Measurements from ENCODE around the gene TK2. TPM values are rescaled to one million over a fixed set of nuclear protein-coding genes. Genes with fewer than 3 reads are reported as not detected.
"Not testable (repeated sequence)": the region's sequence is repeated elsewhere in the genome, so short reads cannot be mapped to it uniquely, and the experiment has no call there.

The TK2 gene
- polyA plus RNA-seq = 1 to 10 TPM; 5.9 to 8.3 TPM

DNA sequence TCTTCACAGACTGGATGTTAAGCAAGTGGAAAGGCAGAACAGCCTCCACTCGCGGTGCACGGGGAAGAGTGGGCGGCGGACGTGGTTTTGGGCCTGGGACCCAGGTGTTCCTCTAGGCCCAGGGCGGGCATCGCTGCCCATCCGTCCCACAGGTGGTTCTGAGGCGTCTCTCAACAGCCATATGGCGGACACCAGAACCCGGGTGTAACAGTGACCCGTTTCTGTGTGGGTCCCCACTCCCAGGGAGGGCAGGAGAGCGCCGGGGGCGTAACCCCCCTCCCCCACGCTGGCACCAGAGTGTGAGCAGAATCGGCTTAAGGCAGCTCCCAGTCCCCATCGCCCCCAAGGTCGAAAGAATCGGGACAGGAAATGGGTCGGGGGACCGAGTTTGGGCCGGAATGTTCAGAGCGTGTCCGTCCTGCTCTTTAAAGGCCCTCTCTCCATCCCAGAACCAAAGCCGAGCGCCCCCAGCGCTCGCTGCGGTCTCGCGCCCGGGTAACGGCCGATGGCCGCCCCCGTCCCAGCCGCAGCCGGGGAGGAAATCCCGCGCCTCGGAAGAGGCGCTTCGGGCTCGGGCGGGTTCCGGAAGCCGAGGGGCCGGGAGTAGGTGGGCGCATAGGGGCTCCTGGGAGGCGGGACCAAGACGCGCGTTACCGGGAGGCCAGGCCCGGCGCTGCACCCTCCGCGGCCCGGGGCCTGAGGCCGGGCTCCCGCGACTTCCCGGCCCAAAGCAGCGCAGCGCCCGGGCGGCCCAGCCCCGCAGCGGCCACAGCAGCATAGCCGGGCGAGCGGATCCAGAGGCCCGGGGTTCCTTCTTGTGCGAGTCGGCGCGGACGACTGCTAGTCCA, at the start of gene TK2:
TK2 (minus strand) TSS at position 839 of the 848 bp plus-strand sequence; CDS start at position 778, 61 bp downstream.
- WGBS, 2 donors = 2% methylated on average over 79 to 80 of the region's 80 CpGs
- Histone ChIP-seq H3K9me3 (ENCODE audit: control insufficient read depth in 2 of 2, insufficient read depth in 1 of 2, low read depth in 1 of 2, low read length in 1 of 2) (no peaks in the 10 kb centered on the region), H3K36me3 (ENCODE audit: control insufficient read depth in 2 of 2, insufficient read depth in 2 of 2, low read length in 1 of 2) (no peaks in the 10 kb centered on the region), H3K27me3 (ENCODE audit: control insufficient read depth in 1 of 2, insufficient read depth in 2 of 2, low read length in 2 of 2) (no peaks in the 10 kb centered on the region), H3K4me1 (ENCODE audit: control insufficient read depth in 2 of 2, insufficient read depth in 2 of 2, low read length in 1 of 2) (peaks cover 0 to 8% of the 10 kb centered on the region in 2 donors), H3K27ac (ENCODE audit: low read depth in 2 of 2, low read length in 1 of 2) (peak within 1 kb of the TSS; percentile 89 to 92), H3K4me3 (ENCODE audit: low read depth in 1 of 2, low read length in 2 of 2) (peak within 1 kb of the TSS; percentile 58 to 68)

DNA sequence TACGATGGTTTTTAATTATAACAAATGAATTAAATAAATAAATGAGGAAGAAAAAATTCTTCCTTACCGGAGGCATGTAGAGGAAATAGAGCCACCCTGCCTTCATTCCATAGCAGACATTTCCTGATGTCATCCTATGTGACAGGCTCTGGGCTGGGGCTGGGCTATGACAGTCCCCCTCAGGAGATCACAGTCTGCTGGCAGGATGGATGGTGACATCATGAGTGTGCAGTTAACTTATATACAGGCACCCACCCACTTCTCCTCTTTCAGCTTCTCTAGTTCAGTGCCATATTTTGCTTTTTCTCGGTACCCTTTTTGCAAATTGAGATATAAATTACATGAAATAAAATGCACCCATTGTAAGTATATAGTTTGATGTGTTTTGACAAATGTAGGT, 48.2 kb upstream of the TK2 start:
- H3K4me3 ChIP-seq (ENCODE audit: low read depth in 1 of 2, low read length in 2 of 2) = no peak overlapping the region
- no peaks in the 10 kb centered on the region for H3K36me3 ChIP-seq (ENCODE audit: control insufficient read depth in 2 of 2, insufficient read depth in 2 of 2, low read length in 1 of 2)
- H3K27ac ChIP-seq (ENCODE audit: low read depth in 2 of 2, low read length in 1 of 2) = no peak overlapping the region
- 67 to 75% methylated on average over 3 of the region's 3 CpGs for WGBS, 2 donors
- no peaks in the 10 kb centered on the region for H3K9me3 ChIP-seq (ENCODE audit: control insufficient read depth in 2 of 2, insufficient read depth in 1 of 2, low read depth in 1 of 2, low read length in 1 of 2)
- no peaks in the 10 kb centered on the region for H3K4me1 ChIP-seq (ENCODE audit: control insufficient read depth in 2 of 2, insufficient read depth in 2 of 2, low read length in 1 of 2)
- no peaks in the 10 kb centered on the region for H3K27me3 ChIP-seq (ENCODE audit: control insufficient read depth in 1 of 2, insufficient read depth in 2 of 2, low read length in 2 of 2)

DNA sequence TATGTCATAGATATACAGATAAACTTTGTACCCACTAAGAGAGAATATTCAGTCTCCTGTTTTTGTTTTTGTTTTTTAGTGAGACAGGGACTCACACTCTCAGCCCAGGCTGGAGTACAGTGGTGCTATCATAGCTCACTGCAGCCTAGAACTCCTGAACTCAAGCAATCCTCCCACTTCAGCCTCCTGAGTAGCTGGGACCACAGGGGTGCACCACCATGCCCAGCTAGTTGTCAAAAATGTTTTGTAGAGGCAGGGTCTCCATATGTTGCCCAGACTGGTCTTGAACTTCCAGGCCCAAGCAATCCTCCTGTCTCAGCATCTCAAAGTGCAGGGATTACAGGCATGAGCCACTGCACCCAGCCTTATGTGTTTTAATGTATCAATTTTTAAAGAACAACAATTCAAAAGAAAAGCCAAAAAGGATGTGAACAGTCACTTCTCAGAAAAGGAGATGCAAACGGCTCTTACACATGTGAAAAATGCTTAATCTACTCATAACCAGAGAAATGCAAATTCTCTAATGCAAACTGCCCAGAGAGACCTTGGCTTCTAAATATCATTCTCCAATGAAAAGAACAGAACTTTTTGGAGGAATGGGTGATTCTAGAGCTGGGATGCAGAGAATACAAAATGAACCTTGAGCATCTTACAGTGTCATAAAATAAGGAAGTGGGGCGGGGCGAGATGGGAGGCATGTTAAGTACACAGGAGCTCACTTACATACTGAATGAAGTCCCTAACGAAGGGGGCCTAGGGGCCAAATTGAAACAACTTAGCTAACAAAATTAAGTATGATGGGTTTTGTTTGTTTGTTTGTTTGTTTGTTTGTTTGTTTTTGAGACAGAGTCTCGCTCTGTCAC, 47.3 kb upstream of the TK2 start:
- H3K36me3 ChIP-seq (ENCODE audit: control insufficient read depth in 2 of 2, insufficient read depth in 2 of 2, low read length in 1 of 2) = no peaks in the 10 kb centered on the region
- H3K4me3 ChIP-seq (ENCODE audit: low read depth in 1 of 2, low read length in 2 of 2) = no peak overlapping the region
- WGBS, 2 donors = 80 to 83% methylated on average over 5 of the region's 5 CpGs
- no peaks in the 10 kb centered on the region for H3K9me3 ChIP-seq (ENCODE audit: control insufficient read depth in 2 of 2, insufficient read depth in 1 of 2, low read depth in 1 of 2, low read length in 1 of 2)
- H3K4me1 ChIP-seq (ENCODE audit: control insufficient read depth in 2 of 2, insufficient read depth in 2 of 2, low read length in 1 of 2) = no peaks in the 10 kb centered on the region
- H3K27ac ChIP-seq (ENCODE audit: low read depth in 2 of 2, low read length in 1 of 2) = no peak overlapping the region
- H3K27me3 ChIP-seq (ENCODE audit: control insufficient read depth in 1 of 2, insufficient read depth in 2 of 2, low read length in 2 of 2) = no peaks in the 10 kb centered on the region

DNA sequence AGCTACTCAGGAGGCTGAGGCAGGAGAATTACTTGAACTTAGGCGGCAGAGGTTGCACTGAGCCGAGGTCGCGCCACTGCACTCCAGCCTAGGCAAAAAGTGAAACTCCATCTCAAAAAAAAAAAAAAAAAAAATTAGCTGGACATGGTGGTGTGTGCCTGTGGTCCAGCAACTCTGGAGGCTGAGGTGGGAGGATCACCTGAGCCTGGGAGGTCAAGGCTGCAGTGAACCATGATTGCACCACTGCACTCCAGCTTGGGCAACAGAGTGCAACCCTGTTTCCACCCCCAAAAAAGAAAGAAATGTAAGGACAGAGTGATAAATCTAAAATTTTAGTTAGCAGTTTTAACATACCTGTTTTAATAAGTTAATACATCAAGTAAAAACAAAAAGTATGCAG, 46.6 kb upstream of the TK2 start:
- H3K9me3 ChIP-seq (ENCODE audit: control insufficient read depth in 2 of 2, insufficient read depth in 1 of 2, low read depth in 1 of 2, low read length in 1 of 2); H3K36me3 ChIP-seq (ENCODE audit: control insufficient read depth in 2 of 2, insufficient read depth in 2 of 2, low read length in 1 of 2); H3K4me1 ChIP-seq (ENCODE audit: control insufficient read depth in 2 of 2, insufficient read depth in 2 of 2, low read length in 1 of 2); H3K27me3 ChIP-seq (ENCODE audit: control insufficient read depth in 1 of 2, insufficient read depth in 2 of 2, low read length in 2 of 2); H3K27ac ChIP-seq (ENCODE audit: low read depth in 2 of 2, low read length in 1 of 2); H3K4me3 ChIP-seq (ENCODE audit: low read depth in 1 of 2, low read length in 2 of 2): not testable (repeated sequence)
- 96 to 97% methylated on average over 4 of the region's 4 CpGs for WGBS, 2 donors

DNA sequence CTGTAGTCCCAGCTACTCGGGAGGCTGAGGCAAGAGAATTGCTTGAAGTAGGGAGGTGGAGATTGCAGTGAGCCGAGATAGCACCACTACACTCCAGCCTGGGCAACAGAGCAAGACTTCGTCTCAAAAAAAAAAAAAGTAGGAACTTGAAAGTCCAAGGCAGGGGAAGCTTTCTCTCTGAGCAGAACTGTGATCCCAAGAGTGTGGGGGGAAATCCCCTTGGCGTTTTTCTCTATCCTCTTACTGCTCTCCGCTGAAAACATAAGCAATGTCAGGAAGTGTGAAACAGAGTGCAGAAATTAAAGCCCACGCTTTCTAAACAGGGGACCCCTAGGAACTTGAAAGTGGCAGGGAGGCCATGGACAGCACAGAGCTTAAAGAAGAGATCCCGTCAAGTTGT, 44.8 kb upstream of the TK2 start:
- Histone ChIP-seq H3K36me3 (ENCODE audit: control insufficient read depth in 2 of 2, insufficient read depth in 2 of 2, low read length in 1 of 2) (no peaks in the 10 kb centered on the region), H3K27me3 (ENCODE audit: control insufficient read depth in 1 of 2, insufficient read depth in 2 of 2, low read length in 2 of 2) (no peaks in the 10 kb centered on the region), H3K27ac (ENCODE audit: low read depth in 2 of 2, low read length in 1 of 2) (no peak overlapping the region), H3K4me1 (ENCODE audit: control insufficient read depth in 2 of 2, insufficient read depth in 2 of 2, low read length in 1 of 2) (no peaks in the 10 kb centered on the region), H3K9me3 (ENCODE audit: control insufficient read depth in 2 of 2, insufficient read depth in 1 of 2, low read depth in 1 of 2, low read length in 1 of 2) (no peaks in the 10 kb centered on the region), H3K4me3 (ENCODE audit: low read depth in 1 of 2, low read length in 2 of 2) (no peak overlapping the region)
- WGBS, 2 donors = 75 to 76% methylated on average over 7 of the region's 7 CpGs

DNA sequence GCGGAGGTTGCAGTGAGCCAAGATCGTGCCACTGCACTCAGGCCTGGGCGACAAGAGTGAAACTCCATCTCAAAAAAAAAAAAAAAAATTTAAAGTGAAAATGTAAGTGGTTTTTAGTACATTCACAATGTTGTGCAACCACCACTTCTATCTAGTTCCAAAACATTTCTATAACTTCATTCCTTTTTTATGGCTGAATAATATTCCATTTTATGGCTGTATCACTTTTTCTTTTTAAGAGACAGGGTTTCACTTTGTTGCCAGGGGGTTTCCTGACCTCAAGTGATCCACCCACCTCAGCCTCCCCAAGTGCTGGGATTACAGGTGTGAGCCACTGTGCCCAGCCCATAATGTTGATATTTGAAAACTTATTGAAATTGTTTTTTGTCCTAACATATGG, 42.9 kb upstream of the TK2 start:
- Histone ChIP-seq H3K4me3 (ENCODE audit: low read depth in 1 of 2, low read length in 2 of 2) (no peak overlapping the region), H3K27me3 (ENCODE audit: control insufficient read depth in 1 of 2, insufficient read depth in 2 of 2, low read length in 2 of 2) (no peaks in the 10 kb centered on the region), H3K4me1 (ENCODE audit: control insufficient read depth in 2 of 2, insufficient read depth in 2 of 2, low read length in 1 of 2) (no peaks in the 10 kb centered on the region), H3K36me3 (ENCODE audit: control insufficient read depth in 2 of 2, insufficient read depth in 2 of 2, low read length in 1 of 2) (no peaks in the 10 kb centered on the region), H3K9me3 (ENCODE audit: control insufficient read depth in 2 of 2, insufficient read depth in 1 of 2, low read depth in 1 of 2, low read length in 1 of 2) (no peaks in the 10 kb centered on the region), H3K27ac (ENCODE audit: low read depth in 2 of 2, low read length in 1 of 2) (no peak overlapping the region)
- 98 to 99% methylated on average over 3 of the region's 3 CpGs for WGBS, 2 donors

DNA sequence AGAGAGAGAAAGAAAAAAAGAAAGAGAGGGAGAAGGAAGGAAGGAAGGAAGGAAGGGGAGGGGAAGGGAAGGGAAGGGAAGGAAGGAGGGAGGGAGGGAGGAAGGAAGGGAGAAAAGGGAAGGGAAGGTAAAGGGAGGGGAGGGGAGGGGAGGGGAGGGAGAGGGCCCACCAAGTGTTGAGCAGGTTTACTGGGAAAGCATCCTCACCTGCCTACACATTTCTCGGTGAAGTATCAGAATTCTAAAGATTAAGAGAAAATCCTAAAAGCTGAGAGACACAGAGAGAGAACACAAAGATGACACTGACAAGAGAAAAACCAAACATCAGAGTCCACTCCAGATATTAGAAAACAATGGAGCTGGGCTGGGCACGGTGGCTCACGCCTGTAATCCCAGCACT, 42.3 kb upstream of the TK2 start:
- Histone ChIP-seq H3K9me3 (ENCODE audit: control insufficient read depth in 2 of 2, insufficient read depth in 1 of 2, low read depth in 1 of 2, low read length in 1 of 2) (no peaks in the 10 kb centered on the region), H3K27me3 (ENCODE audit: control insufficient read depth in 1 of 2, insufficient read depth in 2 of 2, low read length in 2 of 2) (no peaks in the 10 kb centered on the region), H3K27ac (ENCODE audit: low read depth in 2 of 2, low read length in 1 of 2) (no peak overlapping the region), H3K4me3 (ENCODE audit: low read depth in 1 of 2, low read length in 2 of 2) (no peak overlapping the region), H3K36me3 (ENCODE audit: control insufficient read depth in 2 of 2, insufficient read depth in 2 of 2, low read length in 1 of 2) (no peaks in the 10 kb centered on the region), H3K4me1 (ENCODE audit: control insufficient read depth in 2 of 2, insufficient read depth in 2 of 2, low read length in 1 of 2) (no peaks in the 10 kb centered on the region)
- 91% methylated on average over 3 of the region's 3 CpGs for WGBS, 2 donors

DNA sequence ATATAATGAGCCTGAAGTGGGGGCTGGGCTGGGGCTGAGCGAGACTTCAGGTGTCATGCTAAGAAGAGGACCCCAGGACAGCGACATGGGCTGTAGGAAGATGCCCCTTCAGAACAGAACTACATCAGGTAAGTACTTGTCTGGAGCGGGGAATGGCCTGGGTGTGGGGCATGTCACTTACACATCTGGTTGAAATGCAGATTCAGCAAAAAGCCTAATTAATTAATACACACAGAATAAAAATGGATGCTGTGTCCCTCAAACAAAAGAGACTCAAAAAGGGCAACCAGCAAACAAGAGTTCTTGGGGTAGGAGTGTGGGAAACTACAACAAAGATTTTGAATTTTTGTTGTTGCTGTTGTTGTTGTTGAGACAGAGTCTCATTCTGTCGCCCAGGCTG, 41.1 kb upstream of the TK2 start:
- Histone ChIP-seq H3K4me1 (ENCODE audit: control insufficient read depth in 2 of 2, insufficient read depth in 2 of 2, low read length in 1 of 2) (no peaks in the 10 kb centered on the region), H3K27me3 (ENCODE audit: control insufficient read depth in 1 of 2, insufficient read depth in 2 of 2, low read length in 2 of 2) (no peaks in the 10 kb centered on the region), H3K27ac (ENCODE audit: low read depth in 2 of 2, low read length in 1 of 2) (no peak overlapping the region), H3K36me3 (ENCODE audit: control insufficient read depth in 2 of 2, insufficient read depth in 2 of 2, low read length in 1 of 2) (no peaks in the 10 kb centered on the region), H3K4me3 (ENCODE audit: low read depth in 1 of 2, low read length in 2 of 2) (no peak overlapping the region), H3K9me3 (ENCODE audit: control insufficient read depth in 2 of 2, insufficient read depth in 1 of 2, low read depth in 1 of 2, low read length in 1 of 2) (no peaks in the 10 kb centered on the region)
- 94 to 95% methylated on average over 4 of the region's 4 CpGs for WGBS, 2 donors

DNA sequence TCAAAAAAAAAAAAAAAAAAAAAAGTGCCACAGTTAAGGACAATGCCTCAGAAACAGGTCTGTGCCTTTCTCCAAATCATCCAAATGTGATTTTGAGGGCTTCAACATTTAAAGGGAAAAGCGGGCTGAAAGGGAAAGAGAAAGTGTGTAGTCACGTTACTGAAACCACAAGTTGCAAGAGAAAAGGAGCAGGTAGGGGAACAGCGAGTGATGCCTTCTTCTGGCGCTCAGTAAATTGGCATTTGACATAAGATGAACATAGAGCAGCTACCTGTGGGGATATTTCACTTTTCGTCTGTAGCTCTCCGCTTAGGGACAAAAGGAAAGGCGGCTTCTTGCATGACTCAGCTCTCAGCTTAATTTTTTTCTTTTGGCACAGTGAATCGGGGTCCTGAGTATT, 40.4 kb upstream of the TK2 start:
- Histone ChIP-seq H3K27ac (ENCODE audit: low read depth in 2 of 2, low read length in 1 of 2) (no peak overlapping the region), H3K9me3 (ENCODE audit: control insufficient read depth in 2 of 2, insufficient read depth in 1 of 2, low read depth in 1 of 2, low read length in 1 of 2) (no peaks in the 10 kb centered on the region), H3K27me3 (ENCODE audit: control insufficient read depth in 1 of 2, insufficient read depth in 2 of 2, low read length in 2 of 2) (no peaks in the 10 kb centered on the region), H3K4me3 (ENCODE audit: low read depth in 1 of 2, low read length in 2 of 2) (no peak overlapping the region), H3K36me3 (ENCODE audit: control insufficient read depth in 2 of 2, insufficient read depth in 2 of 2, low read length in 1 of 2) (no peaks in the 10 kb centered on the region), H3K4me1 (ENCODE audit: control insufficient read depth in 2 of 2, insufficient read depth in 2 of 2, low read length in 1 of 2) (no peaks in the 10 kb centered on the region)
- 52 to 72% methylated on average over 8 of the region's 8 CpGs for WGBS, 2 donors

Measured in esophagus (tissue), 2 donors.